GM15510 (cell line): ENCODE data around the gene LIPH.

ENCODE experiments used
- POLR2A ChIP-seq: IDR thresholded peaks from 3 replicates; pipeline ENCODE4 v1.6.1; 2011; ENCODE audit warnings: borderline replicate concordance; ENCODE audit not compliant: insufficient read length; ENCODE audit errors: extremely low read depth

The LIPH gene

GRCh38 chr3:185552358-185552877 is at the start of gene LIPH:
TSS of gene LIPH (minus strand) at chr3:185552588. CDS start at chr3:185552471, 117 bp downstream.
- TF ChIP-seq POLR2A, result peak; percentile 37

DNA sequence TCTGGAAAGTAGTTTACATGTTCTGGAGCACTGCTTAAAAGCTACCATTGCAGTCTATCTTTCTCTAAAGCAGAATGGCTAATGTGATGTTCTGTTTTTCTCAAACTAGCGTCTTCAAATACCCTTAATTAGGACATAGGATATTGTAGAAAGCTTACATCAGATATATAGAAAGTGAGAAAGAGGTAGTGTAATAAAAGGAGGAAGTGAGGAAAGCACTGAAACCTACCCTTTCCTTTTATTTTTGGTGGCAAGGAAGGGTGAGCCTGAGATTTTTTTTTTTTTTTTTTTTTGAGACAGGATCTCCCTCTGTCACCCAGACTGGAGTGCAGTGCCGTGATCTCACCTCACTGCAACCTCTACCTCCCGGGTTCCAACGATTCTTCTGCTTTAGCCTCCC is 43.1 kb upstream of the LIPH start:
- no peak for TF ChIP-seq POLR2A

GRCh38 chr3:185594073-185594472 is 41.7 kb upstream of the LIPH start:
- TF ChIP-seq POLR2A, result no peak

- TF ChIP-seq POLR2A, result no peak
Measured at GRCh38 chr3:185586686-185587039, 34.3 kb upstream of the LIPH start.

- peak; percentile 75 for TF ChIP-seq POLR2A
Measured at GRCh38 chr3:185585859-185586685, 33.7 kb upstream of the LIPH start, which contains the start of gene SENP2. TSS of gene SENP2 (plus strand) at chr3:185586295. CDS start at chr3:185586414, 119 bp downstream.

DNA sequence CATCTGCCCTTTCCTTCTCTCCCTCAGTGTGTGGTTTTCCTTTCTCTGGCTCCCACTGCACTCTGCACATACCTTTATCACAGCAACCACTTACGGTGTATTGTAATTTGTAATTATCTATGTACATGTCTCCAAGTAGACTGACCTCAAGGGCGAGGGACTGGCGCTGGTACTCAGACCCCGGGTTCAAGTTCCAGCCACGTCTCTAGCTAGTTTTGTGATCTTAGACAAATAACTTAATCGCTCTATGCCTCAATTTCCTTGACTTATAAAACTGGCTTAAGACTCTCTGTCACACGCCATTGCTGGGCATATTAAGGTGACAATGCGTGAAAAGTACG is 33.1 kb upstream of the LIPH start:
- no peak for TF ChIP-seq POLR2A

GRCh38 chr3:185584686-185585085 is 32.3 kb upstream of the LIPH start:
- no peak for TF ChIP-seq POLR2A

- TF ChIP-seq POLR2A, result no peak
Measured at GRCh38 chr3:185583925-185584324, 31.5 kb upstream of the LIPH start.

- TF ChIP-seq POLR2A, result no peak
Measured at GRCh38 chr3:185582871-185583270, 30.5 kb upstream of the LIPH start.

GRCh38 chr3:185582236-185582635 is 29.8 kb upstream of the LIPH start:
- no peak for TF ChIP-seq POLR2A

DNA sequence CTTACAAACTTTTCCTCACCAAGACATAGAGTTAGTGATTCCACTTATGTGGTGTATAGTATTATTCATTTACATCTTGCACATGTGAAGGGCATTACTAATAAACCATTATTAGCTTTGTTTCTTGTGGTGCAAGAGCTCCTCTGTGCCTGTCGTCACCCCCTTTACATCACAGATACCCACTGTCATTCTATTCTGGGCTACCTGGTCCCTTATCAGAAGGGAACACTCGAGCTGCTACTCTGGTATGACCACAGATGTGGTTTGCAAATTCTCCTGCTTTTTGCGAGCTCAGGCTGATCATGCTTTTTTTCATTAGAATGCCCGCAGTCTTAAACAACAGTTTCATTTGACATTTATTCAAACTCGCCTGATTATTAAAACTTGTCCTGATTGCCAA is 19.8 kb upstream of the LIPH start:
- TF ChIP-seq POLR2A, result no peak

GRCh38 chr3:185561958-185562357 is 9.6 kb upstream of the LIPH start:
- TF ChIP-seq POLR2A, result no peak

DNA sequence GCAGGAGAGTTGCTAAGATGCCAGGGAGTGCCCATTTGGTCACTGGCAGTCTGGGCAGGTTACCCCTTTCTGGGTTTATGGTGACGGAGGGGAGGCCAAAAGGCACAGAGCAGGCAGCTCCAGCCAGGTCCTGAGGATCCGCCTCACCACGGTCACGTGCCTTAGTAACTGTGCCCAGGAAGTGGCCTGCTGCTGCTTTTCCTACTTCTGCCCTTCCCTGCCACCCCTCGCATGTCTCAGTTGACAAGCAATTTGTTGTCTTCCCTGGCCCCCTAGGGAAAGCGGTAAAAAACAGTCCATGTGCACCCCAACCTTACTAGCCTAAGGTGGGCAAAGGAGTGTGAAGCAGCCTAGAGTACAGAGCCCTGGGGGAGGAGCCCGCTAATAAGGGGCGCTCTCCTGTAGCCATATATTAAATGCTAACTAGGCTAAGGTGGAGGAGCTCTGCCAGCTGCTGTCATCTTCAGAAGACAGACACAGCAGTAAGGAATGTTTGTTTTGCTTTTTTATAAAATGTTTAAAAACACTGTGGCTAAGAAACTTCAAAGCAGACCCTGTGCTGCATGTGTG is 9.1 kb upstream of the LIPH start:
- no peak for TF ChIP-seq POLR2A

DNA sequence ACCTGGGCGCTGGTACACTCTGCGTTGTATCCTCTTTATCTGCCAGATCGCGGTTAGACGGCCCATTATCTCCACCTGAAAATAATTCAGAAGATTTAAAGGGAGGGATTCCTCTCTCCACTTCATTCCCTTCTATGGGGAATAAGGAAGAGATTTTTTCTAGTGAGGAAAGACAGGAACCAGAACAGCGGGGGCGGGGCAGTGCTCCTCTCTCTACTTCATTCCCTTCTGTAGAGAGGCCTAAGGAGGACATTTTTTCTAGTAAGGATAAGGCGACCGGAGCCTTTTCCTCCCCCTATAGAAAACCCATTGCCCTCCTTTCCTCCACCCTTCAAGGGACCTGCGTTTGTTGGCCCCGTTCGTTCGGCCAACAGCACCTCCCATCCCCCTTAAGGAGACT is 8.3 kb upstream of the LIPH start:
- TF ChIP-seq POLR2A, result no peak

GRCh38 chr3:185559706-185560090 is 7.3 kb upstream of the LIPH start:
- TF ChIP-seq POLR2A, result no peak

- no peak for TF ChIP-seq POLR2A
Measured at GRCh38 chr3:185558395-185558794, 6.0 kb upstream of the LIPH start.

- no peak for TF ChIP-seq POLR2A
Measured at GRCh38 chr3:185555860-185556347, 3.5 kb upstream of the LIPH start.

GRCh38 chr3:185555101-185555501 is 2.7 kb upstream of the LIPH start:
- TF ChIP-seq POLR2A, result no peak
